GM15510 (cell line): ENCODE results near the gene PAXX.

Experiments
- POLR2A ChIP-seq: IDR thresholded peaks from 3 replicates; pipeline ENCODE4 v1.6.1; 2011; ENCODE audit warnings: borderline replicate concordance; ENCODE audit not compliant: insufficient read length; ENCODE audit errors: extremely low read depth

The PAXX gene

GRCh38 chr9:137021568-137021978, 29.4 kb downstream of the PAXX start:
- TF ChIP-seq POLR2A, result no peak

GRCh38 chr9:137021979-137022661, 29.9 kb downstream of the PAXX start:
- TF ChIP-seq POLR2A, result no peak

- no peak for TF ChIP-seq POLR2A
Measured at GRCh38 chr9:137022662-137023008, 30.4 kb downstream of the PAXX start.

- TF ChIP-seq POLR2A, result no peak
Measured at GRCh38 chr9:137023157-137023556, 30.9 kb downstream of the PAXX start.

- TF ChIP-seq POLR2A, result no peak
Measured at GRCh38 chr9:137023583-137023991, 31.4 kb downstream of the PAXX start.

- TF ChIP-seq POLR2A, result no peak
Measured at GRCh38 chr9:137025517-137025966, 33.3 kb downstream of the PAXX start.

- TF ChIP-seq POLR2A, result no peak
Measured at GRCh38 chr9:137026384-137026783, 34.2 kb downstream of the PAXX start.

- no peak for TF ChIP-seq POLR2A
Measured at GRCh38 chr9:137026828-137027227, 34.6 kb downstream of the PAXX start.

GRCh38 chr9:137027369-137028262, 35.4 kb downstream of the PAXX start, which contains the start of gene ABCA2:
TSS of gene ABCA2 (minus strand) at chr9:137028237. CDS start at chr9:137028140, 97 bp downstream.
- no peak for TF ChIP-seq POLR2A

- TF ChIP-seq POLR2A, result no peak
Measured at GRCh38 chr9:137028263-137029057, 36.2 kb downstream of the PAXX start.

GRCh38 chr9:137029058-137029936, 37.1 kb downstream of the PAXX start:
- no peak for TF ChIP-seq POLR2A

GRCh38 chr9:137030006-137030405, 37.8 kb downstream of the PAXX start:
- TF ChIP-seq POLR2A, result no peak

GRCh38 chr9:137030538-137031527, 38.6 kb downstream of the PAXX start:
- no peak for TF ChIP-seq POLR2A
